Breast epithelium (tissue), 4 donors: ENCODE data around the gene SERPINB6. TPM values are rescaled to one million over a fixed set of nuclear protein-coding genes. Genes with fewer than 3 reads are reported as not detected.
A peak's percentile ranks its signal among the peaks of the same experiment; 100 is the strongest.
"Not testable (repeated sequence)": the region's sequence is repeated elsewhere in the genome, so short reads cannot be mapped to it uniquely, and the experiment has no call there.

ENCODE experiments used
- DNase-seq, 2 donors: peaks; one replicate each; pipeline ENCODE4 v3.0.0-alpha.2; 2019; ENCODE audit warnings: low spot score in 2 of 2
- H3K27ac ChIP-seq, 2 donors: fragments of 200-600 bp; sonication (generic) in 1 of 2; one replicate each; pipeline ENCODE4 v1.5.1; 2016 to 2019; ENCODE audit warnings: mild to moderate bottlenecking in 1 of 2
- H3K27me3 ChIP-seq, 2 donors: fragments of 200-600 bp; sonication (generic) in 1 of 2; one replicate each; pipeline versions ENCODE4 v1.5.1 to v1.6.0; 2017 to 2019; ENCODE audit warnings: control low read depth in 1 of 2, mild to moderate bottlenecking in 1 of 2
- H3K36me3 ChIP-seq: fragments of 200-600 bp; one replicate; pipeline ENCODE4 v1.5.1; 2019
- H3K4me1 ChIP-seq, 2 donors: fragments of 200-600 bp; sonication (generic); one replicate each; pipeline ENCODE4 v1.5.1; 2016 to 2019; ENCODE audit warnings: control low read depth in 1 of 2
- H3K4me3 ChIP-seq, 3 donors: fragments of 200-600 bp; sonication (generic); 1 replicate in 2 of 3; 2 replicates in 1 of 3; pipeline ENCODE4 v1.5.1; 2016 to 2019; ENCODE audit warnings: mild to moderate bottlenecking in 3 of 3, moderate library complexity in 2 of 3
- H3K9me3 ChIP-seq, 2 donors: fragments of 200-600 bp; sonication (generic) in 1 of 2; one replicate each; pipeline ENCODE4 v1.5.1; 2016 to 2019; ENCODE audit warnings: control low read depth in 1 of 2
- POLR2A ChIP-seq: fragments of 450-650 bp; IDR thresholded peaks from one replicate; pipeline ENCODE4 v1.6.1; 2016; ENCODE audit warnings: antibody characterized with exemption, mild to moderate bottlenecking, moderate library complexity
- POLR2AphosphoS5 ChIP-seq, 3 donors: sonication (generic); formaldehyde crosslinking; IDR thresholded peaks; one replicate each; pipeline ENCODE4 v1.6.1; 2017; ENCODE audit warnings: antibody characterized with exemption in 3 of 3
- intact Hi-C: fragments of 100-400 bp; cut with DNase I; formaldehyde crosslinking; loops from one replicate; pipeline ENCODE4 v1.15.1; 2023; ENCODE audit warnings: low total_unique reads
- total RNA-seq, 3 donors: library from RNA; depleted of rRNA; stranded (reverse); fragments of >200 nt; gene quantifications; one replicate each; pipeline ENCODE4 v1.1.0, GENCODE V29; 2016
- TF ChIP-seq, protein P1 (sequence below), 3 donors: fragments of 450-650 bp; IDR thresholded peaks; one replicate each; pipeline ENCODE4 v1.5.1; 2016 to 2017; ENCODE audit warnings: antibody characterized with exemption in 3 of 3, mild to moderate bottlenecking in 3 of 3, moderate library complexity in 3 of 3

SERPINB6 gene
- total RNA-seq, 3 donors from 2014 or later: 100 to 146 (median 137) TPM

DNA sequence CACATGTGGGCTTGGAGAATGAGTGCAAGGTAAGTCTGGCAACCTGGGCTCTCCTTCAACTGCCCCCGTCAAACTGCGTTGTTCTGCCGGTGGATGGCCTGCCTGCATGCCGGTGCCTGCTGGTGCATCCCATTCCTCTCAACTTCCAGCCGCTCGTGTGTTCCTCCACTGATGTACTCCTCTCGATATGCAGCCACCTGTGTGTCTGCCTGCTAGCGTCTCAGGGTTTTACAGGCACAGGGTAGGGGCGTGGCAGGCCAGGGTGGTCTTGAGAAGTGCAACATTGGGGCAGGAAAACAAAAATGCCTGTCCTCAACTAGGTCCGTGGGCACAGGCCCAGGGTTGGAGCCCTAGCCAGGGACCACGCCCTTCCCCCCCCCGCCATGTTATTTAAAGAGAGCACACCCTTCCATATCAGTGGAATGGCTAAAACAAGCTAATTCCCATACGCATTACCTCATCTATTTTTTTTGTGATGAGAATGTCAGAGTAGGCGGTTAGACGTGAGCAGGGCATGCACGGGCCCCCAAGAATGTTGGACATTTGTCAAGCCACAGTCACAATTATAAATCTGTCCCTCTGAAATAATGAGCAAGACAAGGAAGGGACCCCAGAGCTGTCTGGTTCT lies 33.2 kb downstream of the SERPINB6 start:
- H3K27me3 ChIP-seq: no peaks in the 10 kb centered on the region
- no peak overlapping the region for H3K4me3 ChIP-seq
- TF ChIP-seq POLR2A (no peak), POLR2AphosphoS5 (IDR thresholded peaks at IDR 0.05) (no peak)
- TF ChIP-seq, protein P1, sequence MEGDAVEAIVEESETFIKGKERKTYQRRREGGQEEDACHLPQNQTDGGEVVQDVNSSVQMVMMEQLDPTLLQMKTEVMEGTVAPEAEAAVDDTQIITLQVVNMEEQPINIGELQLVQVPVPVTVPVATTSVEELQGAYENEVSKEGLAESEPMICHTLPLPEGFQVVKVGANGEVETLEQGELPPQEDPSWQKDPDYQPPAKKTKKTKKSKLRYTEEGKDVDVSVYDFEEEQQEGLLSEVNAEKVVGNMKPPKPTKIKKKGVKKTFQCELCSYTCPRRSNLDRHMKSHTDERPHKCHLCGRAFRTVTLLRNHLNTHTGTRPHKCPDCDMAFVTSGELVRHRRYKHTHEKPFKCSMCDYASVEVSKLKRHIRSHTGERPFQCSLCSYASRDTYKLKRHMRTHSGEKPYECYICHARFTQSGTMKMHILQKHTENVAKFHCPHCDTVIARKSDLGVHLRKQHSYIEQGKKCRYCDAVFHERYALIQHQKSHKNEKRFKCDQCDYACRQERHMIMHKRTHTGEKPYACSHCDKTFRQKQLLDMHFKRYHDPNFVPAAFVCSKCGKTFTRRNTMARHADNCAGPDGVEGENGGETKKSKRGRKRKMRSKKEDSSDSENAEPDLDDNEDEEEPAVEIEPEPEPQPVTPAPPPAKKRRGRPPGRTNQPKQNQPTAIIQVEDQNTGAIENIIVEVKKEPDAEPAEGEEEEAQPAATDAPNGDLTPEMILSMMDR (IDR thresholded peaks at IDR 0.05): no peak
- peak in 1 of 2 donors; percentile 3 for DNase-seq
- H3K36me3 ChIP-seq: no peaks in the 10 kb centered on the region
- H3K9me3 ChIP-seq: no peaks in the 10 kb centered on the region
- H3K4me1 ChIP-seq: no peaks in the 10 kb centered on the region
- no peak overlapping the region for H3K27ac ChIP-seq
- intact Hi-C loops: loop anchor here (10.0 kb wide), 1 partner anchor 93 kb away; the partner anchor contains the start of gene SERPINB1

- intact Hi-C loops: loop anchor here (10.0 kb wide), 1 partner anchor 93 kb away; the partner anchor contains the start of gene SERPINB1
- no peak for DNase-seq
- no peak for TF ChIP-seq POLR2AphosphoS5 (IDR thresholded peaks at IDR 0.05)
- TF ChIP-seq POLR2A: no peak
- TF ChIP-seq, protein P1 (IDR thresholded peaks at IDR 0.05): no peak
- Histone ChIP-seq H3K27me3 (no peaks in the 10 kb centered on the region), H3K4me3 (no peak overlapping the region), H3K9me3 (no peaks in the 10 kb centered on the region), H3K36me3 (no peaks in the 10 kb centered on the region), H3K27ac (no peak overlapping the region), H3K4me1 (no peaks in the 10 kb centered on the region)
These were observed 33.8 kb downstream of the SERPINB6 start for GRCh38 chr6:2937627-2938003.

DNA sequence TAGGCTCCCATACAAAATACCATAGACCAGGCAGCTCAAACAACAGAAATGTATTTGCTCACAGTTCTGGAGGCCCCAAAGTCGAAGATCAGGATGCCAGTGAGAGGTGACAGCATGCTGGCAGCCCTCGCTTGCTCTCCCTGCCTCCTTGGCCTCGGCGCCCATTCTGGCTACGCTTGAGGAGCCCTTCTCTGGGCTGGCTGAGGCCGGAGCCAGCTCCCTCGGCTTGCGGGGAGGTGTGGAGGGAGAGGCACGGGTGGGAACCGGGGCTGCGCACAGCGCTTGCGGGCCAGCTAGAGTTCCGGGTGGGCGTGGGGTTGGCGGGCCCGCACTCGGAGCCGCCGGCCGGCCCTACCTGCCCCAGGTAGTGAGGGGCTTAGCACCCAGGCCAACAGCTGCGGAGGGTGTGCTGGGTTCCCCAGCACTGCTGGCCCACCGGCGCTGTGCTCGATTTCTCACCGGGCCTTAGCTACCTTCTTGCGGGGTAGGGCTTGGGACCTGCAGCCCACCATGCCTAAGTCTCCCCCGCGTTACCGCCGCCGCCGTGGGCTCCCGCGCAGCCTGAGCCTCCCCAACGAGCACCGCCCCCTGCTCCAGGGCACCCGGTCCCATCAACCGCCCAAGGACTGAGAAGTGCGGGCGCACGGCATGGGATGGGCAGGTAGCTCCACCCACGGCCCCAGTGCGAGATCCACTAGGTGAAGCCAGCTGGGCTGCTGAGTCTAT lies 35.6 kb downstream of the SERPINB6 start:
- intact Hi-C loops: loop anchor here (10.0 kb wide), 1 partner anchor 91 kb away; the partner anchor contains the start of gene SERPINB1

GRCh38 chr6:2934057-2934456 lies 37.3 kb downstream of the SERPINB6 start:
- H3K36me3 ChIP-seq: no peaks in the 10 kb centered on the region
- intact Hi-C loops: loop anchor here (10.0 kb wide), 1 partner anchor 89 kb away; the partner anchor contains the start of gene SERPINB1
- H3K9me3 ChIP-seq: no peaks in the 10 kb centered on the region
- H3K27ac ChIP-seq: no peak overlapping the region
- no peaks in the 10 kb centered on the region for H3K4me1 ChIP-seq
- H3K4me3 ChIP-seq: no peak overlapping the region
- DNase-seq: no peak
- TF ChIP-seq POLR2AphosphoS5 (IDR thresholded peaks at IDR 0.05) (no peak), POLR2A (no peak)
- TF ChIP-seq, protein P1 (IDR thresholded peaks at IDR 0.05): no peak
- H3K27me3 ChIP-seq: no peaks in the 10 kb centered on the region

More for the DNA sequence above, 35.6 kb downstream of the SERPINB6 start:
- no peak overlapping the region for H3K27ac ChIP-seq
- no peaks in the 10 kb centered on the region for H3K4me1 ChIP-seq
- H3K27me3 ChIP-seq: no peaks in the 10 kb centered on the region
- H3K36me3 ChIP-seq: no peaks in the 10 kb centered on the region
- no peak for DNase-seq
- TF ChIP-seq POLR2A (no peak), POLR2AphosphoS5 (IDR thresholded peaks at IDR 0.05) (no peak)
- TF ChIP-seq, protein P1 (IDR thresholded peaks at IDR 0.05): no peak
- no peaks in the 10 kb centered on the region for H3K9me3 ChIP-seq
- no peak overlapping the region for H3K4me3 ChIP-seq

DNA sequence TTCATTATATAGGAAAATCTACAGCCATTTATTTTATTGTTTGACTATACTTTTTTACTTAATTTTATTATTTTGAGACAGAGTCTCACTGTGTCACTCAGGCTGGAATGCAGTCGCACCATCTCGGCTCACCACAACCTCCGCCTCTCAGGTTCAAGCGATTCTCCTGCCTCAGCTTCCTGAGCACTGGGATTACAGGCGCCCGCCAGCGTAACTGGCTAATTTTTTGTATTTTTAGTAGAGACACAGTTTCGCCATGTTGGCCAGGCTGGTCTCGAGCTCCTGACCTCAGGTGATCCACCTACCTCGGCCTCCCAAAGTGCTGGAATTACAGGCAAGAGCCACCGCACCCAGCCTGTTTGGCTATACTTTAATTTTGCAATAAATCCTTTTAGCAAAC lies 38.5 kb downstream of the SERPINB6 start:
- not testable (repeated sequence) for H3K27me3 ChIP-seq, H3K27ac ChIP-seq, DNase-seq, H3K4me1 ChIP-seq, H3K36me3 ChIP-seq, H3K9me3 ChIP-seq, H3K4me3 ChIP-seq
- intact Hi-C loops: loop anchor here (10.0 kb wide), 1 partner anchor 88 kb away; the partner anchor contains the start of gene SERPINB1
